Bone marrow (tissue), 2 donors: ENCODE results near the gene HAUS5.

ENCODE experiments used
- DNase-seq, 2 donors: peaks; one replicate each; lab custom pipeline; 2025; lab: John Stamatoyannopoulos, UW

The HAUS5 gene

DNA sequence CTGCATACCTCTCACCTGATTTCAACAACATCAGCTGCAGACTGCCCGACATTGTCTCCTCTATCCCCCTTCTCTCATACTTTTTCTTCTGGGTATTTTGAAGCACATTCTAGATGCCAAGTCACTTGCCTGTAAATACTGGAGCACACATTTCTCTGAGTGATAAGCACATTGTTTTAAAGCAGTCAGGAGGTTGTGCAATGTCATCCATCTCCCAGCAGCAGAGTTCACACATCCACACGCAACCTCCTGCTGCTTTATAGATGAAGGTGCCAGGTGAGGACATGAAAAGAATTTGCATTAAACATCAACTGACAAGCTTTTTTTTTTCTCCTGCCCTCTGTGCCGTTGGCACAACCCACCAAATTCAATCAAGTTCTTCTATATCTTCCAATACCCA lies 59.3 kb downstream of the HAUS5 start:
- DNase-seq = no peak

- no peak for DNase-seq
Measured at GRCh38 chr19:35673121-35673804, 60.7 kb downstream of the HAUS5 start.
